HepG2 (cell line): Measurements from ENCODE around the gene CA10. TPM values are rescaled to one million over a fixed set of nuclear protein-coding genes. Genes with fewer than 3 reads are reported as not detected.

ENCODE experiments used
- ATAC-seq: fragments of 200-7000 bp; cut with Tn5 transposase; 3 replicates; pipeline ENCODE4 v1.9.1; 2020; ENCODE audit warnings: mild to moderate bottlenecking, moderate library complexity
- BruUV-seq: library from RNA; stranded (reverse); fragments of 400-500 nt; replicated peaks from 2 replicates; lab custom pipeline; 2021; lab: Mats Ljungman, UMichigan
- CTCF ChIA-PET: fragments of 300-600 bp; formaldehyde crosslinking; extraction: SDS; loops from one replicate; lab custom pipeline; 2021; ENCODE audit warnings: low total read pairs, inconsistent platforms, low intra/inter-chr PET ratio; lab: Yijun Ruan, JAX
- POLR2A ChIA-PET: fragments of 350-600 bp; sonication (Branson Sonifier 250); formaldehyde crosslinking; loops from one replicate; lab custom pipeline; 2020; ENCODE audit warnings: antibody characterized with exemption, inconsistent platforms; lab: Yijun Ruan, JAX
- DNase-seq: peaks from one replicate; pipeline ENCODE4 v3.0.0-alpha.2; 2015; ENCODE audit warnings: low spot score
- FAIRE-seq: peaks from 3 replicates; lab custom pipeline; 2011; peaks lifted over from hg19 to GRCh38; lab: Jason Lieb, UNC
- H2AFZ ChIP-seq: one replicate; pipeline ENCODE4 v1.6.1; 2011; ENCODE audit warnings: low read length, inconsistent platforms
- H3K27ac ChIP-seq: fragments of 300-600 bp; 3 replicates; pipeline ENCODE4 v1.8.0; 2011; ENCODE audit warnings: mixed run types, mild to moderate bottlenecking, mixed read lengths, low read length, inconsistent platforms; ENCODE audit not compliant: insufficient read depth; ENCODE audit errors: extremely low read length
- H3K27me3 ChIP-seq, 2 experiments: fragments of 200-600 bp in 1 of 2; 2 replicates in 1 of 2; 3 replicates in 1 of 2; pipeline versions ENCODE4 v1.6.0 to v1.8.0; 2011; ENCODE audit warnings: low read length in 2 of 2, mild to moderate bottlenecking in 2 of 2, moderate library complexity in 2 of 2, inconsistent platforms in 1 of 2; ENCODE audit not compliant: insufficient read depth in 2 of 2, control insufficient read depth in 1 of 2
- H3K36me3 ChIP-seq, 2 experiments: fragments of 200-600 bp in 1 of 2; replicated peaks in 1 of 2; 2 replicates in 1 of 2; 3 replicates in 1 of 2; pipeline versions ENCODE4 v1.5.1 to v1.8.0; 2011; ENCODE audit warnings: low read length in 2 of 2, inconsistent platforms in 1 of 2; ENCODE audit not compliant: insufficient read depth in 2 of 2, control insufficient read depth in 1 of 2
- H3K4me1 ChIP-seq: 2 replicates; pipeline ENCODE4 v1.5.1; 2012; ENCODE audit warnings: low read length, inconsistent platforms; ENCODE audit not compliant: insufficient read depth
- H3K4me2 ChIP-seq: 2 replicates; pipeline ENCODE4 v1.6.0; 2011; ENCODE audit warnings: low read depth, low read length, inconsistent platforms
- H3K4me3 ChIP-seq, 3 experiments: fragments of 200-600 bp in 1 of 3; sonication (generic), shearing (Covaris generic) in 1 of 3; replicated peaks in 1 of 3; 2 replicates each; pipeline ENCODE4 v1.5.1; 2011 to 2016; ENCODE audit warnings: low read length in 3 of 3, inconsistent platforms in 2 of 3, low read depth in 2 of 3, mild to moderate bottlenecking in 2 of 3, control low read depth in 1 of 3, mixed read lengths in 1 of 3; ENCODE audit not compliant: insufficient read depth in 1 of 3
- H3K79me2 ChIP-seq: one replicate; pipeline ENCODE4 v1.6.1; 2011; ENCODE audit warnings: low read length, inconsistent platforms; ENCODE audit not compliant: insufficient read depth
- H3K9ac ChIP-seq: 2 replicates; pipeline ENCODE4 v1.6.0; 2011; ENCODE audit warnings: mild to moderate bottlenecking, low read depth, low read length, inconsistent platforms; ENCODE audit not compliant: insufficient read depth
- H3K9me3 ChIP-seq: 2 replicates; pipeline ENCODE4 v1.5.1; 2012; ENCODE audit warnings: mild to moderate bottlenecking, low read length
- H4K20me1 ChIP-seq: 2 replicates; pipeline ENCODE4 v1.6.0; 2011; ENCODE audit warnings: inconsistent platforms, mild to moderate bottlenecking, low read length, moderate library complexity; ENCODE audit not compliant: insufficient read depth
- DBP ChIP-seq: sonication (generic); formaldehyde crosslinking; IDR thresholded peaks from 2 replicates; pipeline ENCODE4 v1.4.0; 2020; ENCODE audit warnings: missing genetic modification reagents; ENCODE audit errors: not compliant biosample characterization
- KLF6 ChIP-seq: IDR thresholded peaks from 2 replicates; pipeline ENCODE4 v1.8.0; 2016; ENCODE audit warnings: missing biosample characterization, missing genetic modification reagents
- MEF2D ChIP-seq: sonication (generic); formaldehyde crosslinking; IDR thresholded peaks from 2 replicates; pipeline ENCODE4 v1.5.1; 2020; ENCODE audit warnings: mild to moderate bottlenecking, missing genetic modification reagents
- NFATC3 ChIP-seq: sonication (generic); formaldehyde crosslinking; IDR thresholded peaks from 2 replicates; pipeline ENCODE4 v1.5.1; 2020; ENCODE audit warnings: mild to moderate bottlenecking, missing genetic modification reagents
- PITX1 ChIP-seq: sonication (generic); formaldehyde crosslinking; IDR thresholded peaks from 2 replicates; pipeline ENCODE4 v1.5.1; 2020; ENCODE audit warnings: mild to moderate bottlenecking, missing genetic modification reagents
- REST ChIP-seq, 2 experiments: IDR thresholded peaks; 2 replicates each; pipeline ENCODE4 v1.6.1; 2011 to 2012; ENCODE audit warnings: low read length in 2 of 2, borderline replicate concordance in 1 of 2, low read depth in 1 of 2, mild to moderate bottlenecking in 1 of 2, moderate library complexity in 1 of 2
- SAFB2 ChIP-seq: sonication (generic); formaldehyde crosslinking; IDR thresholded peaks from 2 replicates; pipeline ENCODE4 v1.5.1; 2020; ENCODE audit warnings: missing genetic modification reagents, low read depth, mild to moderate bottlenecking, borderline replicate concordance
- SKIL ChIP-seq: sonication (generic); formaldehyde crosslinking; IDR thresholded peaks from 2 replicates; pipeline ENCODE4 v1.8.0; 2022; ENCODE audit warnings: missing genetic modification reagents, mild to moderate bottlenecking, moderate library complexity, borderline replicate concordance
- THRA ChIP-seq: sonication (generic); formaldehyde crosslinking; IDR thresholded peaks from 2 replicates; pipeline ENCODE4 v1.4.0; 2020; ENCODE audit warnings: missing genetic modification reagents, borderline replicate concordance
- ZBTB33 ChIP-seq: sonication (generic); formaldehyde crosslinking; IDR thresholded peaks from 2 replicates; pipeline ENCODE4 v1.4.0; 2020; ENCODE audit warnings: missing genetic modification reagents
- ZFAT ChIP-seq: sonication (generic); formaldehyde crosslinking; conservative IDR thresholded peaks from 2 replicates; pipeline ENCODE4 v1.8.1; 2023; ENCODE audit warnings: missing genetic modification reagents, inconsistent platforms
- ZNF12 ChIP-seq: sonication (generic); formaldehyde crosslinking; IDR thresholded peaks from 2 replicates; pipeline ENCODE4 v1.5.0; 2020; ENCODE audit warnings: missing genetic modification reagents
- ZNF264 ChIP-seq: sonication (generic); formaldehyde crosslinking; IDR thresholded peaks from 2 replicates; pipeline ENCODE4 v1.4.0; 2020; ENCODE audit warnings: missing genetic modification reagents
- WGBS: methylation state at CpG from one replicate; pipeline ENCODE4 v1.1.6; 2017; ENCODE audit warnings: low lambda C conversion rate; 5-methylcytosine and 5-hydroxymethylcytosine counted together
- in situ Hi-C: cut with HindIII; loops from 2 replicates; pipeline ENCODE4 v1.10.0; 2017; ENCODE audit warnings: low pct_unique_long_range_greater_than_20kb; ENCODE audit not compliant: extremely low pct_ligation_motif_present
- intact Hi-C: fragments of 100-400 bp; cut with micrococcal nuclease; formaldehyde crosslinking; loops from one replicate; pipeline ENCODE4 v1.10.0; 2022; ENCODE audit not compliant: unreplicated experiment
- polyA plus RNA-seq, 8 experiments: library from polyadenylated mRNA; depleted of rRNA in 3 of 8; stranded (reverse) in 7 of 8; unstranded in 1 of 8; fragments of >200 nt; fragmentation: Illumina TruSeq in 4 of 8; extraction: Trizol in 4 of 8; gene quantifications; 2 replicates each; pipeline versions ENCODE4 v1.2.1 to v1.2.3, GENCODE V29; 2011 to 2016; ENCODE audit warnings: low read depth in 4 of 8, missing spikeins in 1 of 8, mixed read lengths in 1 of 8; ENCODE audit not compliant: insufficient read depth in 1 of 8
- total RNA-seq, 5 experiments: library from RNA; depleted of rRNA; stranded (reverse); fragments of >200 nt; fragmentation: Illumina TruSeq; extraction: Trizol; gene quantifications; 2 replicates each; pipeline ENCODE4 v1.2.3, GENCODE V29; 2016; ENCODE audit warnings: low read depth in 1 of 5

The CA10 gene
- total and polyA plus RNA-seq, 2 of the 13 experiments (the other 11 are each of a cell fraction or from before 2014, with no cell fraction given): not detected

- no peak for FAIRE-seq
- Histone ChIP-seq H3K4me2 (no peak overlapping the region), H3K4me3 (no peak overlapping the region), H2AFZ (no peak overlapping the region), H3K9me3 (no peaks in the 10 kb centered on the region; the same call in 1 of the 2 replicates), H3K27ac (no peak overlapping the region), H4K20me1 (no peaks in the 10 kb centered on the region), H3K79me2 (no peaks in the 10 kb centered on the region), H3K9ac (no peak overlapping the region), H3K4me1 (no peaks in the 10 kb centered on the region), H3K27me3 (no peaks in the 10 kb centered on the region), H3K36me3 (no peaks in the 10 kb centered on the region)
- CTCF ChIA-PET: no interaction called here
- in situ Hi-C loops (no loop called here), intact Hi-C loops (no loop called here)
- POLR2A ChIA-PET: no interaction called here
- no TSS peak for BruUV-seq
- DNase-seq: no peak
- WGBS: 11% methylated on average over 4 of the region's 4 CpGs
- ATAC-seq: no peak
- TF ChIP-seq REST (IDR thresholded peaks at IDR 0.05; ENCODE audit: borderline replicate concordance in 1 of 2, low read depth in 1 of 2, low read length in 2 of 2) (no peak), KLF6 (no peak), SKIL (CRISPR knock-in tag) (no peak), ZNF12 (CRISPR knock-in tag) (no peak), MEF2D (CRISPR knock-in tag) (no peak), ZFAT (CRISPR knock-in tag) (no peak), PITX1 (CRISPR knock-in tag) (no peak), THRA (CRISPR knock-in tag) (no peak), ZNF264 (CRISPR knock-in tag) (no peak), SAFB2 (CRISPR knock-in tag) (no peak), NFATC3 (CRISPR knock-in tag) (no peak), ZBTB33 (no peak), DBP (no peak)
These were observed 232.1 kb downstream of the CA10 start for GRCh38 chr17:51926448-51926847.
